GM19372 (cell line): ENCODE results near the gene SLC22A15.

Source experiments
- ATAC-seq: cut with Tn5 transposase; IDR thresholded peaks from one replicate; pipeline ENCODE4 v1.9.1; 2021; ENCODE audit warnings: mild to moderate bottlenecking, low read depth, moderate library complexity; ENCODE audit not compliant: unreplicated experiment

SLC22A15 gene

GRCh38 chr1:116097626-116098025 is 121.3 kb downstream of the SLC22A15 start:
- ATAC-seq, result no peak

- no peak for ATAC-seq
These were observed 123.1 kb downstream of the SLC22A15 start for GRCh38 chr1:116099379-116099778.

- no peak for ATAC-seq
These were observed 123.6 kb downstream of the SLC22A15 start for GRCh38 chr1:116099919-116100318.

- no peak for ATAC-seq
These were observed 128.4 kb downstream of the SLC22A15 start for GRCh38 chr1:116104667-116105066.

GRCh38 chr1:116105996-116106395 is 129.7 kb downstream of the SLC22A15 start:
- no peak for ATAC-seq

- no peak for ATAC-seq
These were observed 130.3 kb downstream of the SLC22A15 start for GRCh38 chr1:116106646-116107045.

- ATAC-seq, result no peak
These were observed 131.1 kb downstream of the SLC22A15 start for GRCh38 chr1:116107371-116107770.

- ATAC-seq, result peak; percentile 60
These were observed 134.5 kb downstream of the SLC22A15 start, which contains the start of gene MAB21L3 for GRCh38 chr1:116110567-116111523. Gene MAB21L3, plus strand, starts transcription at chr1:116111399. Its CDS starts 1,217 bp downstream, at chr1:116112616.

GRCh38 chr1:116111524-116112021 is 135.3 kb downstream of the SLC22A15 start:
- no peak for ATAC-seq

GRCh38 chr1:116112388-116113140 is 136.3 kb downstream of the SLC22A15 start:
- no peak for ATAC-seq

GRCh38 chr1:116113615-116114014 is 137.3 kb downstream of the SLC22A15 start:
- ATAC-seq, result no peak

- ATAC-seq, result no peak
These were observed 139.4 kb downstream of the SLC22A15 start for GRCh38 chr1:116115476-116116439.

GRCh38 chr1:116118471-116118870 is 142.2 kb downstream of the SLC22A15 start:
- no peak for ATAC-seq
